HepG2 (cell line): ENCODE results near the gene LEMD1.

Experiments
- ARNTL ChIP-seq: sonication (generic); formaldehyde crosslinking; IDR thresholded peaks from 2 replicates; pipeline ENCODE4 v1.4.0; 2020; ENCODE audit warnings: mild to moderate bottlenecking, missing genetic modification reagents
- KDM5A ChIP-seq: fragments of 200-600 bp; sonication (generic); IDR thresholded peaks from 2 replicates; pipeline ENCODE4 v1.7.0; 2018; ENCODE audit warnings: antibody characterized with exemption, mild to moderate bottlenecking, low read length, borderline replicate concordance
- NFATC3 ChIP-seq: sonication (generic); formaldehyde crosslinking; IDR thresholded peaks from 2 replicates; pipeline ENCODE4 v1.5.1; 2020; ENCODE audit warnings: mild to moderate bottlenecking, missing genetic modification reagents

GRCh38 chr1:205423814-205424399, 2.1 kb upstream of the LEMD1 start:
- no peak for TF ChIP-seq ARNTL (CRISPR knock-in tag)
- TF ChIP-seq KDM5A: no peak
- TF ChIP-seq NFATC3 (CRISPR knock-in tag): no peak
